ENCODE measurements around the gene NAPEPLD. TPM values are rescaled to one million over a fixed set of nuclear protein-coding genes. Genes with fewer than 3 reads are reported as not detected.

NAPEPLD gene
- total RNA-seq, 1 experiment from 2014 or later, result 22.6 TPM

DNA sequence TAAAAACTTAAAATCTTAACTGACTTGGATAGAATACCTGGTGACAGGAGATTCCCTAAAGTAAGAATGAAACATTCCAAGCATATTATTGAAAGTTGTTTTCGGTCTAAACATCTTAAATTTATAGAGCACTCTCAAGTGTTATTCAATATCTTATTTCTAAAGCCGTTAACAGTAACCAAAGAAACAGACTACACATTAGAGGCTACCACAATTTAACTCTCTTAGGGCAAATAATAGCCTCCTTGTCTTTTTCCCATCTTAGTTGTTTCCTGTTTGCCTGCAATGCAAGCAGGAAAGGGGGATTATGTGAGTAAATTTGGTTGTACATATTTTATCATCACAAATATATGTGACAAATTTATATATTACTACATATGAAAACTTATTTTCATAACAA, 31.4 kb downstream of the NAPEPLD start:
- intact Hi-C loops (cut with micrococcal nuclease; ENCODE audit: unreplicated experiment), result no loop called here
- Histone ChIP-seq H3K9me2 (ENCODE audit: insufficient read depth) (no peaks in the 10 kb centered on the region), H3K4me1 (replicated peaks; ENCODE audit: insufficient read depth) (peaks cover 5% of the 10 kb centered on the region), H3K27me3 (ENCODE audit: insufficient read depth, low read depth) (no peaks in the 10 kb centered on the region), H3K79me2 (ENCODE audit: low read depth) (no peaks in the 10 kb centered on the region), H4K20me1 (ENCODE audit: insufficient read depth) (no peaks in the 10 kb centered on the region), H3K36me3 (ENCODE audit: low read depth) (peaks cover 3% of the 10 kb centered on the region; the same call in 1 of the 2 replicates), H3K4me2 (no peak overlapping the region), H3K27ac (no peak overlapping the region), H3F3A (ENCODE audit: insufficient read depth, low read depth) (peaks cover 13% of the 10 kb centered on the region; the same call in 1 of the 2 replicates), H3K9me3 (ENCODE audit: insufficient read depth, low read depth) (0 out of 2 replicates have a peak, but pooled peaks cover 6% of the 10 kb centered on the region), H2AFZ (no peak overlapping the region), H3K4me3 (no peak overlapping the region)
- no peak for DNase-seq
- TF ChIP-seq EZH2 (IDR thresholded peaks at IDR 0.05; ENCODE audit: low read depth), result no peak
- TF ChIP-seq, protein P1, sequence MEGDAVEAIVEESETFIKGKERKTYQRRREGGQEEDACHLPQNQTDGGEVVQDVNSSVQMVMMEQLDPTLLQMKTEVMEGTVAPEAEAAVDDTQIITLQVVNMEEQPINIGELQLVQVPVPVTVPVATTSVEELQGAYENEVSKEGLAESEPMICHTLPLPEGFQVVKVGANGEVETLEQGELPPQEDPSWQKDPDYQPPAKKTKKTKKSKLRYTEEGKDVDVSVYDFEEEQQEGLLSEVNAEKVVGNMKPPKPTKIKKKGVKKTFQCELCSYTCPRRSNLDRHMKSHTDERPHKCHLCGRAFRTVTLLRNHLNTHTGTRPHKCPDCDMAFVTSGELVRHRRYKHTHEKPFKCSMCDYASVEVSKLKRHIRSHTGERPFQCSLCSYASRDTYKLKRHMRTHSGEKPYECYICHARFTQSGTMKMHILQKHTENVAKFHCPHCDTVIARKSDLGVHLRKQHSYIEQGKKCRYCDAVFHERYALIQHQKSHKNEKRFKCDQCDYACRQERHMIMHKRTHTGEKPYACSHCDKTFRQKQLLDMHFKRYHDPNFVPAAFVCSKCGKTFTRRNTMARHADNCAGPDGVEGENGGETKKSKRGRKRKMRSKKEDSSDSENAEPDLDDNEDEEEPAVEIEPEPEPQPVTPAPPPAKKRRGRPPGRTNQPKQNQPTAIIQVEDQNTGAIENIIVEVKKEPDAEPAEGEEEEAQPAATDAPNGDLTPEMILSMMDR (conservative IDR thresholded peaks at IDR 0.05), result no peak
- CTCF ChIA-PET, result no interaction called here
- no TSS peak for BruUV-seq (replicated peaks)
- POLR2A ChIA-PET (ENCODE audit: unreplicated experiment), result no interaction called here

DNA sequence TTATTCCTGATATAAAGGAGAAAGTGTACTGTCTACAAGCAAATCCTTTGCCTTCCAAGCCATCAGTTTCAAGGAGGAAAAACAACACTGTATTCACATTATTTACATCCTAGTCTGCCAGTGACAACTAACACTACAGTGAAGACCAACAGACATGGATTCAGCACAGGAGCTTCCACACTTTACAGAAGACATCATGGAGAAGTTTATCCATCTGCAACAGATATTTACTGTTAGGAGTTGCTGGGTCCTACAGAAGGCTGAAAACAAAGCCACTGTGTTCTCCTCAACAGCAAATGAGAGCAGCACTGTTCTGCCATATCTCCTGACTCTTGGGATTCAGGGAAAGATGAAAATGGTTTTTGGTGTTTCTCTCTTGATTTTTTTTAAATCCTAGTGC, 31.9 kb downstream of the NAPEPLD start:
- H3F3A ChIP-seq (ENCODE audit: insufficient read depth, low read depth), result peaks cover 13% of the 10 kb centered on the region; the same call in 1 of the 2 replicates
- 0 out of 2 replicates have a peak, but pooled peaks cover 6% of the 10 kb centered on the region for H3K9me3 ChIP-seq (ENCODE audit: insufficient read depth, low read depth)
- H3K27ac ChIP-seq, result no peak overlapping the region
- no peak for TF ChIP-seq EZH2 (IDR thresholded peaks at IDR 0.05; ENCODE audit: low read depth)
- TF ChIP-seq, protein P1 (conservative IDR thresholded peaks at IDR 0.05), result no peak
- no peaks in the 10 kb centered on the region for H3K9me2 ChIP-seq (ENCODE audit: insufficient read depth)
- intact Hi-C loops (cut with micrococcal nuclease; ENCODE audit: unreplicated experiment), result no loop called here
- no peaks in the 10 kb centered on the region for H3K27me3 ChIP-seq (ENCODE audit: insufficient read depth, low read depth)
- no peak overlapping the region for H2AFZ ChIP-seq
- no peak for DNase-seq
- no peak overlapping the region for H3K4me2 ChIP-seq
- peaks cover 3% of the 10 kb centered on the region; the same call in 1 of the 2 replicates for H3K36me3 ChIP-seq (ENCODE audit: low read depth)
- ChIA-PET POLR2A (ENCODE audit: unreplicated experiment) (no interaction called here), CTCF (no interaction called here)
- H3K4me3 ChIP-seq, result no peak overlapping the region
- H4K20me1 ChIP-seq (ENCODE audit: insufficient read depth), result no peaks in the 10 kb centered on the region
- H3K4me1 ChIP-seq (replicated peaks; ENCODE audit: insufficient read depth), result peaks cover 5% of the 10 kb centered on the region
- BruUV-seq (replicated peaks), result no TSS peak
- no peaks in the 10 kb centered on the region for H3K79me2 ChIP-seq (ENCODE audit: low read depth)

DNA sequence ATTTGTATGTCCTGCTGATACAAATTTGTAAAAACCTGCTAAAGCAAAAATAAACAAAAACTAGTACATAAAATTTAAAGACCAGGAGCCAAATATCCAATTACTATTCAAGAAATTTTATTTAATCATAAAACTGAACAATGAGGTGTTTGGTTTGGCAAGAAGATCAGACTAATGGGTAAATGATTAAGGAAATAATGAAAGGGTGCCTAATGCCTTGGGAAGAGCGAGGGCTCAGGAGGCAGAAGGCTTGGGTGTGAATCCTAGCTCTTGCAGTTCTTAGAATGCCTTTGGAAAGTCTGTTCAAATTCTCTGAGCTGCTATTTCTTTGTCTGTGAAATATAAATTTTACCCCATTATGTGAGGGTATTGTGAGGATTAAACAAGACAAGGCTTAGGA, 32.4 kb downstream of the NAPEPLD start:
- no peaks in the 10 kb centered on the region for H3K79me2 ChIP-seq (ENCODE audit: low read depth)
- H3K36me3 ChIP-seq (ENCODE audit: low read depth), result peaks cover 3% of the 10 kb centered on the region; the same call in 1 of the 2 replicates
- H3K4me3 ChIP-seq, result no peak overlapping the region
- DNase-seq, result no peak
- no peaks in the 10 kb centered on the region for H3K9me2 ChIP-seq (ENCODE audit: insufficient read depth)
- ChIA-PET POLR2A (ENCODE audit: unreplicated experiment) (no interaction called here), CTCF (no interaction called here)
- peaks cover 5% of the 10 kb centered on the region for H3K4me1 ChIP-seq (replicated peaks; ENCODE audit: insufficient read depth)
- H2AFZ ChIP-seq, result no peak overlapping the region
- intact Hi-C loops (cut with micrococcal nuclease; ENCODE audit: unreplicated experiment), result no loop called here
- TF ChIP-seq, protein P1 (conservative IDR thresholded peaks at IDR 0.05), result no peak
- no peak for TF ChIP-seq EZH2 (IDR thresholded peaks at IDR 0.05; ENCODE audit: low read depth)
- no peak overlapping the region for H3K4me2 ChIP-seq
- H4K20me1 ChIP-seq (ENCODE audit: insufficient read depth), result no peaks in the 10 kb centered on the region
- peaks cover 6% of the 10 kb centered on the region; the same call in 1 of the 2 replicates for H3K9me3 ChIP-seq (ENCODE audit: insufficient read depth, low read depth)
- no peaks in the 10 kb centered on the region for H3K27me3 ChIP-seq (ENCODE audit: insufficient read depth, low read depth)
- peaks cover 13% of the 10 kb centered on the region; the same call in 1 of the 2 replicates for H3F3A ChIP-seq (ENCODE audit: insufficient read depth, low read depth)
- BruUV-seq (replicated peaks), result no TSS peak
- no peak overlapping the region for H3K27ac ChIP-seq

Data from PC-9 (cell line).